ENCODE results near the gene ADGRG1.

DNA sequence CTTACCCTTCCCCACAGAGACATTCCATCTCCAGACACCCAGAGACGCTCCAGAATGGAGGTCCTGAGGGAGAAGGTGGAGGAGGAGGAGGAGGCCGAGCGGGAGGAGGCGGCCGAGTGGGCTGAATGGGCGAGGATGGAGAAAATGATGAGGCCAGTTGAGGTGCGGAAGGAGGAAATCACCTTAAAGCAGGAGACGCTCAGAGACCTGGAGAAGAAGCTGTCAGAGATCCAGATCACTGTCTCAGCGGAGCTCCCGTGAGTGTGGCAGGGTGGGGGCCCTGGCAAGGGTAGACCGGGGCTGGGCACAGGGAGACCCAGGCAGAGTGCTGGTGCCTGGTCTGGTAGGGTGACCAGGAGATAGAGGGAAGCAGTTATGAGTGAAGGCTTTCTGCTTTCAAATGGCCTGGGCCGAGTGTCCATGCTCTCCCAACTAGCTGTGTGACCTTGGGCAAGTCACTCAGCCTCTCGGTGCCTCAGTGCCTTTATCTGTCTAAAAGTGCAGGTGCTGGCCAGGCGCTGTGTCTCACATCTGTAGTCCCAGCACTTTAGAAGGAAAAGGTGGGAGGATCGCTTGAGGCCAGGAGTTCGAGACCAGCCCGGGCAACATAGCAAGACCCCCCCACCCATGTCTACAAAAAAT is 69.6 kb downstream of the ADGRG1 start:
- TF ChIP-seq, protein P1, sequence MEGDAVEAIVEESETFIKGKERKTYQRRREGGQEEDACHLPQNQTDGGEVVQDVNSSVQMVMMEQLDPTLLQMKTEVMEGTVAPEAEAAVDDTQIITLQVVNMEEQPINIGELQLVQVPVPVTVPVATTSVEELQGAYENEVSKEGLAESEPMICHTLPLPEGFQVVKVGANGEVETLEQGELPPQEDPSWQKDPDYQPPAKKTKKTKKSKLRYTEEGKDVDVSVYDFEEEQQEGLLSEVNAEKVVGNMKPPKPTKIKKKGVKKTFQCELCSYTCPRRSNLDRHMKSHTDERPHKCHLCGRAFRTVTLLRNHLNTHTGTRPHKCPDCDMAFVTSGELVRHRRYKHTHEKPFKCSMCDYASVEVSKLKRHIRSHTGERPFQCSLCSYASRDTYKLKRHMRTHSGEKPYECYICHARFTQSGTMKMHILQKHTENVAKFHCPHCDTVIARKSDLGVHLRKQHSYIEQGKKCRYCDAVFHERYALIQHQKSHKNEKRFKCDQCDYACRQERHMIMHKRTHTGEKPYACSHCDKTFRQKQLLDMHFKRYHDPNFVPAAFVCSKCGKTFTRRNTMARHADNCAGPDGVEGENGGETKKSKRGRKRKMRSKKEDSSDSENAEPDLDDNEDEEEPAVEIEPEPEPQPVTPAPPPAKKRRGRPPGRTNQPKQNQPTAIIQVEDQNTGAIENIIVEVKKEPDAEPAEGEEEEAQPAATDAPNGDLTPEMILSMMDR (conservative IDR thresholded peaks at IDR 0.05 in 1 of 2, IDR thresholded peaks at IDR 0.05 in 1 of 2; ENCODE audit: low read depth in 1 of 2, low read length in 2 of 2), result no peak
- TF ChIP-seq EZH2 (IDR thresholded peaks at IDR 0.05; ENCODE audit: low read length, missing control alignments), result no peak
